Activated CD4-positive, alpha-beta T cell treated with anti-CD3 and anti-CD28 coated beads for 24 hours (primary cell): ENCODE measurements around the gene DTX1.

ENCODE experiments used
- DNase-seq, 2 donors: peaks; one replicate each; pipeline ENCODE4 v3.0.0-alpha.2; 2020; ENCODE audit warnings: low read depth in 2 of 2

DTX1 gene

GRCh38 chr12:113055594-113056380, 743 bp upstream of the DTX1 start:
- DNase-seq, result no peak

DNA sequence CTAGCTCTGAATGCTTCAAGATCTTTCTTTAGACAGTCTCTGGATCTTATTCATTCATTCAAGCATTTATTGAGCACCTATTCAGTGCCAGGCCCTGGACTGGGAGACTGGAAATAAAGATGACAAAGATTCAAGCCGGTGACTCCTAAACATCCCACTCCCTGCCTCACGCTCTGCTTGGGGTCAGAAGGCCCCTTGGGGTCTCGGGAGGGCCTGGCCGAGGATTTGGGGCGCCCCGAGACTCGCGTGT, 224 bp upstream of the DTX1 start:
- DNase-seq, result no peak

DNA sequence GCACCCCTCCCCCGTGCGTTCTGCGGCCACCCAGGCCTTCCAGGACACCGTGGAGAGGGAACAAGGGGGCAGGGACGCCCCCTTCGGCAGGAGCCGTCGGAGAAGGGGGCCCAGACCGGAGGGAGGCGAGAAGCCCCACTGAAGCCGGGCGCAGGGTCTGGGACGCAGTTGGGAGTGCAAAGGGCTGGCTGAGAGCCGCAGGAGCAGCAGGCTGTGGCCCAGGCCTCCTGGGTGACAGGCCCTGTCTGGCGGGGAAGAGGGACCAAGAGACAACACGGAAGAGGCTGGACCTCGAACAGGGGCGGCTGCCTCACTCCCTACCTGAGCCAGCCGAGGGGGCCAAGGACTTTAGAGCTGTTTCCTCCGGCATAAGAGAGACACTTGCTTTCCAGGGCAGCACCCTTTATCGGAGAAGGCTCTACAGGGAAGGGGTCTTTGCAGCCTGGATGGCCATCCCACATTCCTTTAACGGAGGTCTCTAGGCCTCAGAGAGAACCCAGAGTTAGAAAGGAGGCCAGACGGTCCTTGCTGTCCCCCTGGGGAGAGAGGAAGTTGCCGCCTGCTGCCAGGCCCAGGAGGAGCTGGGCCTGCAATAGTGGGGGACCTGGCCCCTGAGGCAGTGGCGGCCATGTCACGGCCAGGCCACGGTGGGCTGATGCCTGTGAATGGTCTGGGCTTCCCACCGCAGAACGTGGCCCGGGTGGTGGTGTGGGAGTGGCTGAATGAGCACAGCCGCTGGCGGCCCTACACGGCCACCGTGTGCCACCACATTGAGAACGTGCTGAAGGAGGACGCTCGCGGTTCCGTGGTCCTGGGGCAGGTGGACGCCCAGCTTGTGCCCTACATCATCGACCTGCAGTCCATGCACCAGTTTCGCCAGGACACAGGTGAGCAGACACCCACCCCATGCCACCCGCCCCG, 1.3 kb downstream of the DTX1 start:
- DNase-seq, result no peak

DNA sequence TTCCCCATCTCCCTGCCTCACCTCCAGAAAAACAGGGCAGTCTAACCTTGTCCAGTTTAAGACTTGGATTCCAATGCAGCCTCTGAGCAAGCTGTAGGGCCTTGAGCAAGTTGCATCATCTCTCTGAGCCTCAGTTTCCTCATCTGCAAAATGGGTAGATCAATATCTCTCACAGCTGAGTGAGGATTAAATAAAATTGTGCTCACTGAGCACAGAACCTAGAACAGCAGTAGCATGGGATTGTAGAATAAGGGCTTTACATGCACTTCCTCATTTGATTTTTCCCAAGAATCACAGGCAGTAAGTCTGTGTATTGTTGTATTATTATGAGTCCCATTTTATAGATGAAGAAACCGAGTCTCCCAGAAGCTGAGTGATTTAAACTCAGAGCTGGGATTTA, 2.0 kb downstream of the DTX1 start:
- DNase-seq, result no peak

- no peak for DNase-seq
These were observed 2.6 kb downstream of the DTX1 start for GRCh38 chr12:113059071-113059595.

DNA sequence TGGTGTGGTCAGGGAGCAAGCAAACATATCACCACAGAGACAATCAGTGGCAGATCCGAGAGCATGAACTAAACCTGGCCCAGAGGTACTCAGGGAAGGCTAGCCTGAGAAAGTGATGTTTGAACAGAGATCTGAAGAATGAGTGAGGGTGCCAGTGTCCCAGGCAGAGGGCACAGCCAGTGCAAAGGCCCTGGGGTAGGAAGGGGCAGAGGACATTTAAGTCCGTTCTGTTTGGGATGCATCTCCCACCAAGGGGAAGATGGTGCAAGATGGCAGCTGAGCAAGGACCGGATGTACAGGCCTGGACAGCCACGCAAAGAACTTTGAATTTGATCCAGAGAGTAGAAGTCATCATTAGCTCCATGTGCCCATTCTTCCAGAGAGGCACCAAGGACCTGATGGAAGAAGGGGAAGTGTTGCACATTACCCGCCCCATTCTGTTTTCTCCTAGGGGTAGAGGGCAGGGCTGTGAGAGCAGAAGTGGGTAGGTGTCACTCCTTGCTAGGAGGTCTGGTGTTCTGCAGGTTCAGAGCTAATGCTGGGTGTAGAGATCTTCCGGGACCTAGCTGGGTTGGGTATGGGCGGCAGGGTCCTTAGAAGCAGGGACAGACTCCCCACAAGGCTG, 3.9 kb downstream of the DTX1 start:
- DNase-seq, result no peak

DNA sequence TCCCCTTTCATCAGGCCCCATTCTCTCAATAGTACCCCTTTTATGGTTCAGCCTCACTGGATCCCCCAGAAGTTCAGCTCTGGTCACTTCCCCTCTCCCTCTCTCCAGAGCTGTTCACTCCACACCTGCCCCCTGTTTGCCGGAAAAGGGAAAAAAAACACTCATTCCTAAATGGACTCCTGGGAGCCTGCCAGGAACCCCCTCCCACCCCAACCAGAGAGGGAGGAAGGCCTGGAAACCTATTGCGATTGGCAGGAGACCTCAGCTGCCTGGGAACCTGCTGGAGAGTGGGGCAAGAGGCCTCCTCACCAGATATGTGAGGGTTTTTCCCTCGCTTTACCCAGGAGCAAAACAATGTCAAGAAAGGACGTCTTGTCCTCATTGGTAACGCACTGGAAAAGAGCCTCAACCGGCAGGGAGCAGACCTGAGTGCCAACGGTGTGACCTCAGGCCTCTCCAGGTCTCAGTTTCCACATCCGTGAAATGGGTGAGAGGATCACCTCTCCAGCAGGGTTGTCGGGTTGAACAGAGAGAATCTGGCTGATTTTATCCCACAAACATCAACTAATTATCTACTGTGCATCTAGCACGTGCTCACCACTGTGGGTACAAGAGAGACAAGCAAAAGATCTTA, 4.6 kb downstream of the DTX1 start:
- no peak for DNase-seq

DNA sequence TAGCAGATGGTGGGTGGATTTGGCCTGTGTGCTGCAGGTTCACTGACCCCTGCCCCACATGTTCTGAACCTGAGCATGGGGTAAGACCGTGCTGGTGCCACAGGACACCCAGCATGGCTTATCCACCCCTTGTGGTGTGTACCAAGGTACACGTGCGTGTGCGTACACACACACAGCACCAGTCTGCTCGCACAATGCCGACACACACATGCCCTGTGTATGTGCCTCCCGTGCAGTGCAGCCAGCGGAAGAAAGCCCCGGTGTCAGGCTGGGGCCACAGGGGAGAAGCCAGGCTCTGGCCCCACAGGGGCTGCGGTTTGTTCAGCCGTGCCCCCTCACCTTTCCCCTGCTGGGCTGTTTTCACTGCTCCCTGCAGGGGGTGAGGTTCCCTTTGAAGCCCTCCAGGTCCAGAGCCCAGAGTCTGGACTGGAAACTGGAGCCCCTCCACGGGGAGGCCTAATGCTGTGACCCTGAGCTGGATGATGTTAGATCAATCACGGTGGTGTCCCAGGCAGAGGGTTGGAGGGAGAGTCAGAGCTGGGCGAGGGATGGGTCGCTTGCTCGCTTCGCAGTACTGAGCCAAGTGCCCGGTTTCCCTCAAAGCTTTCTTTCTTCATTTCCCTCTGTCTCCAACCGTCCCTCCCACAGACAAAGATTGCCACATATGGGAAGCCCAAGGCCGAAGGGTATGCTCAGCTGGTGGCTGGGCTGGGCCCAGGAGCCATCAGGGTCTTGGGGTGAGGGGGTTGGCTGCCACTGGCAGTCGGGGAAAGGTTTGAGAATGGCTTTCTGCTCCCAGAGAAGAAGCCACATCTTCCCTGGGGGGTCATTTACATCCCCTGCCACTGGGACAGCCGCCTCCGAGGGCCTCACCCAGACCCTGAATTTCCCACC, 6.2 kb downstream of the DTX1 start:
- DNase-seq, result no peak

DNA sequence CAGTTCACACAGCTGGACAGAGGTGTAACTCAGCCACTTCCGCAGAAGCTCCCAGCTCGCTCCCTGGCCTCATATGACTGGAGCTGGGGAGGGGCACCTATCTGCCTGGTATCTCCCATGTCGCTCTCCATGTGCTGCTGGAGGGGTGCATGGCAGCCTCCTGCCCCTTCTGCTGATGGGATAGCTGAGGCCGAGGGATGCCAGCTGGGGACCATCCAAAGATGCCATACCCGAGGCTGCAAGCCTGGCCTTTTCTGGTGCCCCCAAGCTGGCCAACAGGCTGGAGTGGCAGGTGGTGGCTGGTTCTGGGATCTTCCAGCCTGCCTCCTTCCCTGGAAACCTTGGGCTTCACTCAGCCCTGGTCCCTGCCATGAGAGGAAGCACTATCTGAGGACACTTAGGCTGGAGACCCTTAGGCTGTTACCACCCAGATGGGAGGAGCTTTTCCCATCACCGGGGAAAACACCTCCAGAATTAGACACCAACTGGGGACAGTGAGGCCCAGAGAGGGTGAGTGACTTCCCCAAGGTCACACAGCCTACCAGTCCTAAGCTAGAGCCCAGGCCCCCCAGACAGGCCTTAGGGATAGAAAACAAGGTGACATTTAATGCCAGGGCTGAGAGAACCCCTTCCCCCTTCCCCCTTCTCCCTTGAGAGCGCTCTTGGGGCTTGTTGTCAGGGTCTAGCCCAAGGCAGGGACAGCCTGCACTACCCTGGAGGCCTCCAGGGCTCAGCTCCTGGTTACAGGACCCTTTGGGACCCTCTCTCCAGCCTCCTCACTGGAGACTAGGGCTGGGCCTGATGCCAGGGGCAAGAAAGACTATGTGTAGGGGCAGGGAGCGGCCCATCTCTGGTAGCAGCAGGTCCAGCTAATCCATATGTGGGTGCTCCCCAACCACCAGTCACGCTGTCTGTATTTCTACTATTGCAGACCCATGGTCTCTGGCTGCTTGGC, 7.1 kb downstream of the DTX1 start:
- no peak for DNase-seq

DNA sequence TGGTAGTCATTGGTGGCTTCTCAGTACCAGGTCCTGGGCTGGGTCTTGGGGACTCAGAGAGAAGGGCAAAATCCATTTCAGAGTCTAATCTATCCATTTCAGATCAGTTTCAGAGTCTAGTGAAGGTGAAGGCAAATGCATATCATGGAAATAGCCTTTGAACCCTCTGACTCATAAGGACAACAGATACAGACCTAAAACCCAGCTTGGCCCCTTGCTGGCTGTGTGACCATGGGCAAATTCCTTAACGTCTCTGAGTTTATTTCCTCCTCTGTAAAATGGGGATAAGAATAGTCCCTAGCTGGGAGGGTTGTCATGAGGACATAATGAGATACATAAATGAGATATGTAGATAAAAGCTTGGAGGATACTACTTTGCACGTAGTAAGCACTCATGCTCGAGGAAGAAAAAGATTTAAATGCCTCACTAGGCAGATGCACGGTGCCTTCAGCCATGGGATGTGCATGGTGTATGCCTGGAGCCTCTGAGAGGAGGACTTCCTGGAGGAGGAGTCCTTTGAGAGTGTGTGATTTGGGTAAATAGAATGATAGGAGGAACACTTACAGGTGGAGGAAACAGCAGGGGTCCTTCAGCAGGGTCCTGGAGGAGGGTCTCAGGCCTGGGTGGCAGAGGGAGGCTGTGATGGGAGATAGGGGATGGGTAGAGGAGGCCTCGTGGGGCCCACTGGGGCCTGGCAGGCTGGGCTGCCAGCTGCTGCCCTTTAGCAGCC, 8.0 kb downstream of the DTX1 start:
- no peak for DNase-seq

DNA sequence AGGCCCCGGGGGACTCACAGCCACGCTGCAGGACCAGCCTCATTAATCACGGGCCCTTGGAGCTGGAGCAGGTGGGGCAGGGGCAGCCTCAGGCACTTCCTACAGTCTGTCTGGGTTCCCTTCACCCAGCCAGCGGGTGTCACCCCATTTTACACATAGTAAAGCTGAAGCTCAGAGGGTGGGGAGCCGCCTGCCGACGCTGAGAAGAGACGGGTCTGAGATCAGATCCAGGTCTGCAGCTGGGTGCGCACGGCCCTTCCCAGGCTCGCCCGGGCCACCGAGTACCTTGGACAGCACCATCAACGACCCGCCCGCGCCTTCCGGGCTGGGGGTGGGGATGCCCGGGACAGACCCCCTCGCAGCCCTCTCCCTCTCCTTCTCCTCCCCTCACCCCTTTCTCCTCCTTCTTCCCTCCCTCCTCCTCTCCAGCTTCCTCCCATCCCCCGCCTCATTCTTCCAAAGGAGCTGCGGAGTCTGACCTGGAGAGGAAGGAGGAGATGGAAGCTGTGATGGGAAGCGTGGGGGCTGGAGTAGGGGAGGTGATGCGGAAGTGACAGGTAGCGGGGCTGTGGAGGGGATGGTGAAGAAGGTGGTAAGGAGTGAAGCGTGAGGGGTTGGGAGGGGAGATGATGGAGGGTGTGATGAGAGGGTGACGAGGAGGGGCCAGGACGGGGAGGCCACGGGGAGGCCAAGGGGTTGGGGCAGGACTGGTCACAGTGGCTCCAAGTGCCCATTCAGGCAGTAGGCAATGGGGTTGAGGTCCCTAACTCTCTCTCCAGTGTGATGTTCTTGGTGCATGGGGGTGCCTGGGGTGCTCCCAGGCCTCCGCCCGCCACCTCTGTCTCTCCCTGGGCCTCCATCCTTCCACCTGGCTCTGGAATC, 8.8 kb downstream of the DTX1 start:
- no peak for DNase-seq

DNA sequence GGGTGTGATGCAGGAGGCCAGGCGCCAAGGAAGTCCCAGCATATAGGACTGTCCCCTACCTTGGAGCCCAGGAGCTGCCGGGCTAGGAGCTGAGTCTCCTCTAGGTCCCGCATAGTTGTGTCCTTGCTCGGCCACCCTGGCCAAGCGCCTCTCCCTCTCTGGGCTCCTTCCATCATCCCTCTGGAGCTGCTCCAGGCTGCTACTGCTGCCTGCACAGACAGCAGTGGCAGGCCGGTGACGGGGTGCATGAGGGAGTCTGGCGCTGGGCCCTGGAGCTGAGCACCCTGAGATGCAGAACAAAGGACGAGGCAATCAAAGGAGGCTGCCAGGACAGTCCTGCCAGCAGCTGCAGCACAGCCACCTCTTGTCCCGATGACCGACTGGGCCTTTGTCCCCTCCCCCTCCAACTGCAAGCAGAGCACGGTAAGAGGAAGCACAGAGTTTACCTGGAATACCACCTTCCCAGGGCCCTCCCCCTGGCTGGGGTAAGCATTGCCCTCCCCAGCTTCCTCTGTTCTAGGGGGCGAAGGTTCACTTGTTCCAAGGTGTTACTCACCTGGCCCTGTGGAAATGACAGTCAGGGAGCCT, 10.4 kb downstream of the DTX1 start:
- no peak for DNase-seq

GRCh38 chr12:113067987-113068935, 11.7 kb downstream of the DTX1 start:
- DNase-seq, result no peak

GRCh38 chr12:113069149-113069548, 12.6 kb downstream of the DTX1 start:
- DNase-seq, result no peak

DNA sequence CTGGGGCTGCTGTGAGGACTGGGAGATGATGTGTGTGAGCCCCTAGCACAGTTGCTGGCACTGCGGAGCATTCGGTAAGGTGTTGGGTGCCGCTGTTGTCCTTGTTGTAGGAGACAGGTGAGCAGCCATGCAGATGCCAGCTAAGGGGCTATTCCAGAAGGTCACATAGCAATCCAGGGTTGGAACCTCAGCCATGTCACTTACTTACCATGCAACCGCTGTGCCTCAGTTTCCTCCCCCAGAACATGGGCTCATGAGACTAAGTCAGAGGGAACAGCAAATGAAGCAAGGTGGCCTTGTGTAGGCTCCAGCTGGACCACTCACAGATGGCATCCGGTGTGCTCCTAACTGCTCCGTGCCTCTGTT, 13.2 kb downstream of the DTX1 start:
- no peak for DNase-seq

GRCh38 chr12:113070117-113070906, 13.8 kb downstream of the DTX1 start:
- DNase-seq, result no peak
